ENCODE data around the gene BCL2L15. TPM values are rescaled to one million over a fixed set of nuclear protein-coding genes. Genes with fewer than 3 reads are reported as not detected.

The BCL2L15 gene
- total and polyA plus RNA-seq, 2 donors (not counting 3 experiments of a cell fraction or from before 2014, with no cell fraction given) = 0.28 to 0.29 TPM

GRCh38 chr1:113937146-113937545 lies 49.8 kb upstream of the BCL2L15 start:
- Histone ChIP-seq H3K79me2 (ENCODE audit: control insufficient read depth, insufficient read depth, low read length) (peaks cover 89% of the 10 kb centered on the region), H3K9me3 (replicated peaks; ENCODE audit: control insufficient read depth, insufficient read depth, low read length) (no peaks in the 10 kb centered on the region), H3K4me2 (ENCODE audit: insufficient read depth, low read length) (peak overlapping the region; percentile 64), H3K9ac (replicated peaks; ENCODE audit: extremely low read depth, insufficient read depth, low read length) (no peak overlapping the region), H4K20me1 (replicated peaks; ENCODE audit: control insufficient read depth, extremely low read depth, insufficient read depth, low read length) (no peaks in the 10 kb centered on the region), H3K36me3 (ENCODE audit: control insufficient read depth in 2 of 2, extremely low read depth in 1 of 2, insufficient read depth in 2 of 2, low read length in 2 of 2) (peaks cover 3 to 10% of the 10 kb centered on the region in 2 experiments), H3K27ac (ENCODE audit: insufficient read depth, low read depth, low read length) (peak overlapping the region; percentile 44), H3K4me1 (ENCODE audit: control insufficient read depth, extremely low read depth, insufficient read depth, low read length) (peaks cover 19% of the 10 kb centered on the region), H3K27me3 (ENCODE audit: control insufficient read depth in 2 of 2, insufficient read depth in 2 of 2, low read length in 2 of 2) (no peaks in the 10 kb centered on the region), H2AFZ (ENCODE audit: low read depth, low read length) (no peak overlapping the region), H3K4me3 (replicated peaks in 1 of 3; ENCODE audit: insufficient read depth in 1 of 3, low read depth in 1 of 3, low read length in 3 of 3) (no peak overlapping the region), H3K9me1 (replicated peaks; ENCODE audit: control insufficient read depth, extremely low read depth, insufficient read depth, low read length) (no peaks in the 10 kb centered on the region)
- intact Hi-C loops (cut with micrococcal nuclease) = no loop called here
- ChIA-PET CTCF (no interaction called here), POLR2A (no interaction called here)
- peak; percentile 58 for DNase-seq (ENCODE audit: low read depth, low spot score)
- no peak for FAIRE-seq
- BruUV-seq (replicated peaks) = no TSS peak
- TF ChIP-seq POLR2A (IDR thresholded peaks at IDR 0.05; ENCODE audit: low read depth, low read length) (no peak), POLR2AphosphoS5 (IDR thresholded peaks at IDR 0.05; ENCODE audit: insufficient read depth, low read depth, low read length) (peak; percentile 36), EZH2 (IDR thresholded peaks at IDR 0.05; ENCODE audit: borderline replicate concordance, low read depth, low read length, severe bottlenecking) (no peak), JUN (IDR thresholded peaks at IDR 0.05; ENCODE audit: borderline replicate concordance, insufficient read depth, insufficient read length, low read depth) (peak; percentile 43), CTCF (IDR thresholded peaks at IDR 0.05; ENCODE audit: extremely low read depth in 1 of 2, insufficient read depth in 1 of 2, low read depth in 1 of 2, low read length in 2 of 2) (no peak), GATA2 (IDR thresholded peaks at IDR 0.05; ENCODE audit: insufficient read depth, insufficient read length, low read depth, low read length) (peak; percentile 28), MYC (IDR thresholded peaks at IDR 0.05; ENCODE audit: low read depth, low read length) (no peak), FOS (IDR thresholded peaks at IDR 0.05; ENCODE audit: borderline replicate concordance, insufficient read depth, low read length) (peak; percentile 85)
- TF ChIP-seq, protein P1, sequence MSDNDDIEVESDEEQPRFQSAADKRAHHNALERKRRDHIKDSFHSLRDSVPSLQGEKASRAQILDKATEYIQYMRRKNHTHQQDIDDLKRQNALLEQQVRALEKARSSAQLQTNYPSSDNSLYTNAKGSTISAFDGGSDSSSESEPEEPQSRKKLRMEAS (IDR thresholded peaks at IDR 0.05; ENCODE audit: insufficient read depth, insufficient read length) = no peak
- dilution Hi-C loops (cut with MboI; ENCODE audit: extremely low pct_ligation_motif_present, low sequenced_read_pairs) = no loop called here

Data from endothelial cell of umbilical vein (primary cell).